Measurements from ENCODE around the gene RAB7B.

DNA sequence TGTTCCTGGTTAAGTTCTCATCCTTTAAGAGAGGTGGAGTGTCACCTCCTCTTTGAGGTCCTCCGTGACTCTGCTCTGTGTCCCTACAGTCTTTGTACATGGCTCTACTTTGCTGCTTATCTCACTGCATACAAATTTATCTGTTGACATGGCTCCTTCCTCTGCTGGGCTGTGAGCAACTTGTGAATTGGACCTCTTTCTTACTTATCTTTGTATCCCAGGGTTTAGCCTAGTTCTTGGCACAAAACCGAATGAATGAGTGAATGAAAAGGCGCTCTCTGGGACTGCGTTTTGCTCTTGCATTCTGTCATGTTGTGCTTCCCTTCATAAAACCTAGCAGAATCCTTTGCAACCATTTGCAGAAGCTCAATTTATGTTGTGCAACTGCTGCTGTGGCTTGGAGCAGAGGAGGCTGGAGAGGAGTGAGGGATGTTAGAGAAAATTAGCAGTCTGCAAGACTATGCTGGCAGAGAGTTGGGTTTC, 72.4 kb downstream of the RAB7B start:
- TF ChIP-seq, protein P1, sequence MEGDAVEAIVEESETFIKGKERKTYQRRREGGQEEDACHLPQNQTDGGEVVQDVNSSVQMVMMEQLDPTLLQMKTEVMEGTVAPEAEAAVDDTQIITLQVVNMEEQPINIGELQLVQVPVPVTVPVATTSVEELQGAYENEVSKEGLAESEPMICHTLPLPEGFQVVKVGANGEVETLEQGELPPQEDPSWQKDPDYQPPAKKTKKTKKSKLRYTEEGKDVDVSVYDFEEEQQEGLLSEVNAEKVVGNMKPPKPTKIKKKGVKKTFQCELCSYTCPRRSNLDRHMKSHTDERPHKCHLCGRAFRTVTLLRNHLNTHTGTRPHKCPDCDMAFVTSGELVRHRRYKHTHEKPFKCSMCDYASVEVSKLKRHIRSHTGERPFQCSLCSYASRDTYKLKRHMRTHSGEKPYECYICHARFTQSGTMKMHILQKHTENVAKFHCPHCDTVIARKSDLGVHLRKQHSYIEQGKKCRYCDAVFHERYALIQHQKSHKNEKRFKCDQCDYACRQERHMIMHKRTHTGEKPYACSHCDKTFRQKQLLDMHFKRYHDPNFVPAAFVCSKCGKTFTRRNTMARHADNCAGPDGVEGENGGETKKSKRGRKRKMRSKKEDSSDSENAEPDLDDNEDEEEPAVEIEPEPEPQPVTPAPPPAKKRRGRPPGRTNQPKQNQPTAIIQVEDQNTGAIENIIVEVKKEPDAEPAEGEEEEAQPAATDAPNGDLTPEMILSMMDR (IDR thresholded peaks at IDR 0.05 in 2 of 3, conservative IDR thresholded peaks at IDR 0.05 in 1 of 3; ENCODE audit: borderline replicate concordance in 1 of 3, insufficient read depth in 1 of 3, low read depth in 2 of 3, low read length in 2 of 3) = no peak
- TF ChIP-seq TCF7L2 (IDR thresholded peaks at IDR 0.05; ENCODE audit: borderline replicate concordance, extremely low read depth, insufficient read depth, insufficient read length) (no peak), ELF1 (IDR thresholded peaks at IDR 0.05; ENCODE audit: borderline replicate concordance, low read depth) (no peak), SIN3A (IDR thresholded peaks at IDR 0.05; ENCODE audit: low read depth) (no peak), EZH2 (IDR thresholded peaks at IDR 0.05) (no peak)
